Measurements from ENCODE around the gene IRX4.

Gene IRX4

GRCh38 chr5:1882337-1883119 is at the start of gene IRX4:
IRX4 (minus strand) TSS chr5:1882925; CDS start chr5:1882647, 278 bp downstream.
- H3K4me2 ChIP-seq (ENCODE audit: low read depth, low read length, poor library complexity, severe bottlenecking) = no peak within 1 kb of the TSS
- peaks cover 7% of the 10 kb centered on the region; the same call in 1 of the 2 replicates for H3K9me3 ChIP-seq (ENCODE audit: insufficient read depth, low read depth, low read length)
- H3F3A ChIP-seq (ENCODE audit: low read depth) = no peaks in the 10 kb centered on the region
- H3K79me2 ChIP-seq (ENCODE audit: insufficient read depth, low read length) = no peaks in the 10 kb centered on the region
- no peaks in the 10 kb centered on the region for H3K4me1 ChIP-seq (ENCODE audit: insufficient read depth, low read length, poor library complexity, severe bottlenecking)
- no peak within 1 kb of the TSS for H3K9ac ChIP-seq (ENCODE audit: low read depth, low read length, poor library complexity, severe bottlenecking)
- H2AFZ ChIP-seq (ENCODE audit: low read length) = no peak within 1 kb of the TSS
- H3K27me3 ChIP-seq (ENCODE audit: insufficient read depth, low read length, poor library complexity, severe bottlenecking) = no peaks in the 10 kb centered on the region
- no peaks in the 10 kb centered on the region for H4K20me1 ChIP-seq (ENCODE audit: insufficient read depth, low read length, poor library complexity, severe bottlenecking)
- H3K9me2 ChIP-seq (replicated peaks; ENCODE audit: low read depth, low read length) = no peaks in the 10 kb centered on the region
- no peak within 1 kb of the TSS for H3K4me3 ChIP-seq (ENCODE audit: low read length, poor library complexity, severe bottlenecking)
- TF ChIP-seq EZH2phosphoT487 (IDR thresholded peaks at IDR 0.05; ENCODE audit: borderline replicate concordance) (no peak), CTCF (conservative IDR thresholded peaks at IDR 0.05; ENCODE audit: low read length) (no peak)
- no peaks in the 10 kb centered on the region for H3K36me3 ChIP-seq (ENCODE audit: insufficient read depth, low read length)

GRCh38 chr5:1931604-1932231 is 49.0 kb upstream of the IRX4 start:
- Histone ChIP-seq H3K36me3 (ENCODE audit: insufficient read depth, low read length) (no peaks in the 10 kb centered on the region), H3K9me3 (ENCODE audit: insufficient read depth, low read depth, low read length) (no peaks in the 10 kb centered on the region), H3K4me1 (ENCODE audit: insufficient read depth, low read length, poor library complexity, severe bottlenecking) (no peaks in the 10 kb centered on the region), H3K9me2 (replicated peaks; ENCODE audit: low read depth, low read length) (no peaks in the 10 kb centered on the region), H3K4me2 (ENCODE audit: low read depth, low read length, poor library complexity, severe bottlenecking) (no peak overlapping the region), H3K27me3 (ENCODE audit: insufficient read depth, low read length, poor library complexity, severe bottlenecking) (peaks cover 20% of the 10 kb centered on the region), H3K4me3 (ENCODE audit: low read length, poor library complexity, severe bottlenecking) (no peak overlapping the region), H2AFZ (ENCODE audit: low read length) (no peak overlapping the region), H3K9ac (ENCODE audit: low read depth, low read length, poor library complexity, severe bottlenecking) (no peak overlapping the region), H4K20me1 (ENCODE audit: insufficient read depth, low read length, poor library complexity, severe bottlenecking) (no peaks in the 10 kb centered on the region), H3F3A (ENCODE audit: low read depth) (no peaks in the 10 kb centered on the region), H3K79me2 (ENCODE audit: insufficient read depth, low read length) (no peaks in the 10 kb centered on the region)
- TF ChIP-seq EZH2phosphoT487 (IDR thresholded peaks at IDR 0.05; ENCODE audit: borderline replicate concordance) = no peak
- no peak for TF ChIP-seq CTCF (conservative IDR thresholded peaks at IDR 0.05; ENCODE audit: low read length)

DNA sequence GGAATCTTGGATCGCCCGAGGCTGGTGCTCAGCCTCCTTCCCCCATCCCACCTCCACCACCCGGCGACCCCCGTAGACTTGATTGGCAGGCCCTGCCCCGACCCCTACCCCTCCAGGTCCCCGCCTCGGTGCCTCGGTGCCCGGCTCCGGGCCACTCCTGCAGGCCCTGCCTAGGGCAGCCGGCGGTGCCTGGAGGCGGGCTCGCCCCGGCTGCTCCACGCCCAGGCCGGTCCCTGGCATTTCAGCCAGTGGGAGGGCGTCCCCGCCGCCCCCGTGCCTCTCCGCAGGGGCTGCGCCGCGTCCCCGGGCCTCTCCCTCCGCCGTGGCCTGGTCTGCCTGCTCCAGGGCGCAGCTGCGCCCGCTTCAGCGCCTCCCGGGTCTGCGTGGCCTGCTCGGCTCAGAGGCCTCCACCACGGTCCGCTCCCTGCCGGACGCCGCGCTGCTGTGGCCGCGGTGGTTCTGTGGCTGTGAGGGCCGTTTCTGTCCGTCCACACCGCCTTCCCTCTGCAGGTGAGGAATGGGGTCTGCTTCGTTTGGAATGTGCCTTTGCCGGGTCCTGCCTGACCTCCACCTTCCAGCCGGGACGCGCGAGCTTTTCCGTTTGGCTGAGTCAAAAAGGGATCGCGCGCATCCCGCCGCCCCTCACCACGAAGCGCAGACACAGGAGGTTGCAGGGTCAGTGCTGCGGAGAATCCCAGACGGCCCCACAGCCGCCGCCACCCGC is 48.3 kb upstream of the IRX4 start:
- Histone ChIP-seq H3F3A (ENCODE audit: low read depth) (no peaks in the 10 kb centered on the region), H3K9me3 (ENCODE audit: insufficient read depth, low read depth, low read length) (no peaks in the 10 kb centered on the region), H3K4me2 (ENCODE audit: low read depth, low read length, poor library complexity, severe bottlenecking) (no peak overlapping the region), H3K4me3 (ENCODE audit: low read length, poor library complexity, severe bottlenecking) (no peak overlapping the region), H4K20me1 (ENCODE audit: insufficient read depth, low read length, poor library complexity, severe bottlenecking) (no peaks in the 10 kb centered on the region), H3K27me3 (ENCODE audit: insufficient read depth, low read length, poor library complexity, severe bottlenecking) (peaks cover 20% of the 10 kb centered on the region), H3K4me1 (ENCODE audit: insufficient read depth, low read length, poor library complexity, severe bottlenecking) (no peaks in the 10 kb centered on the region), H3K79me2 (ENCODE audit: insufficient read depth, low read length) (no peaks in the 10 kb centered on the region), H3K36me3 (ENCODE audit: insufficient read depth, low read length) (no peaks in the 10 kb centered on the region), H3K9me2 (replicated peaks; ENCODE audit: low read depth, low read length) (no peaks in the 10 kb centered on the region), H2AFZ (ENCODE audit: low read length) (no peak overlapping the region), H3K9ac (ENCODE audit: low read depth, low read length, poor library complexity, severe bottlenecking) (no peak overlapping the region)
- TF ChIP-seq EZH2phosphoT487 (IDR thresholded peaks at IDR 0.05; ENCODE audit: borderline replicate concordance) = no peak
- no peak for TF ChIP-seq CTCF (conservative IDR thresholded peaks at IDR 0.05; ENCODE audit: low read length)

All from Loucy (cell line).